ENCODE data around the gene AIF1L.

DNA sequence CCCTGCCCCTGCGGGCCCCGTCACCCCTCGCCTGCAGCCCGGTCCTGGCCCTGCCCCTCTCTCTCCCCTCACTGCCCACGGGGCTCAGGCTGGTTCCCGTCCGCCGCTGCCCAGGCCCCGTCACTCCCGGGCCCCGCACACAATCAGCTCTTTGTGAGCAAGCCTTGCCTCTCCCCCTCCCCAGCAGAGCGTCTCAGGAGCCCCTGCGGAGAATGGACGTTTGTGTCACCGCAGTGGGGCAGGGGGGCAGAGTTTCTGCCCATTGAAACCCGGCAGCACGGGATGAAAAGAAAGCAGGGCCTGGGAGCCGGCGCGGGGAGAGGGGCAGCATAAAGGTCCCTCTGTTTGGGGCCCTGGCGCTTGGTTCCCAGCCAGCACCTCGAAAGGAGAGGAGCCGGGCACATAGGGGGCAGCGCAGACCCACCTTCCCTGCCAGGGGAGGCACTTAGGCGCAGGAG, 15.6 kb downstream of the AIF1L start:
- TF ChIP-seq, protein P1, sequence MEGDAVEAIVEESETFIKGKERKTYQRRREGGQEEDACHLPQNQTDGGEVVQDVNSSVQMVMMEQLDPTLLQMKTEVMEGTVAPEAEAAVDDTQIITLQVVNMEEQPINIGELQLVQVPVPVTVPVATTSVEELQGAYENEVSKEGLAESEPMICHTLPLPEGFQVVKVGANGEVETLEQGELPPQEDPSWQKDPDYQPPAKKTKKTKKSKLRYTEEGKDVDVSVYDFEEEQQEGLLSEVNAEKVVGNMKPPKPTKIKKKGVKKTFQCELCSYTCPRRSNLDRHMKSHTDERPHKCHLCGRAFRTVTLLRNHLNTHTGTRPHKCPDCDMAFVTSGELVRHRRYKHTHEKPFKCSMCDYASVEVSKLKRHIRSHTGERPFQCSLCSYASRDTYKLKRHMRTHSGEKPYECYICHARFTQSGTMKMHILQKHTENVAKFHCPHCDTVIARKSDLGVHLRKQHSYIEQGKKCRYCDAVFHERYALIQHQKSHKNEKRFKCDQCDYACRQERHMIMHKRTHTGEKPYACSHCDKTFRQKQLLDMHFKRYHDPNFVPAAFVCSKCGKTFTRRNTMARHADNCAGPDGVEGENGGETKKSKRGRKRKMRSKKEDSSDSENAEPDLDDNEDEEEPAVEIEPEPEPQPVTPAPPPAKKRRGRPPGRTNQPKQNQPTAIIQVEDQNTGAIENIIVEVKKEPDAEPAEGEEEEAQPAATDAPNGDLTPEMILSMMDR (IDR thresholded peaks at IDR 0.05), result no peak
- no peak for TF ChIP-seq POLR2A (IDR thresholded peaks at IDR 0.05)
